K562 (cell line): ENCODE results near the gene DAD1. TPM values are rescaled to one million over a fixed set of nuclear protein-coding genes. Genes with fewer than 3 reads are reported as not detected.

Source experiments
- ATAC-seq: fragments of 200-7000 bp; cut with Tn5 transposase; 3 replicates; pipeline ENCODE4 v1.9.1; 2020; ENCODE audit warnings: moderate library complexity
- BruUV-seq: library from RNA; stranded (reverse); fragments of 400-500 nt; replicated peaks from 2 replicates; lab custom pipeline; 2021; lab: Mats Ljungman, UMichigan
- CTCF ChIA-PET: fragments of 300-600 bp; formaldehyde crosslinking; extraction: SDS; loops from one replicate; lab custom pipeline; 2021; ENCODE audit warnings: low intra/inter-chr PET ratio; lab: Yijun Ruan, JAX
- POLR2A ChIA-PET: fragments of 300-600, 350-650 bp; sonication (Branson Sonifier 250); formaldehyde crosslinking; extraction: SDS; loops from one replicate; lab custom pipeline; 2021; ENCODE audit warnings: antibody characterized with exemption, inconsistent platforms; lab: Yijun Ruan, JAX
- DNase-seq, 4 experiments: peaks; one replicate each; pipeline versions ENCODE4 v3.0.0 to v3.0.0-alpha.2; 2011 to 2018; ENCODE audit warnings: low spot score in 3 of 4, mixed read lengths in 3 of 4; ENCODE audit errors: extremely low read depth in 1 of 4
- FAIRE-seq: peaks from 2 replicates; lab custom pipeline; 2011; peaks lifted over from hg19 to GRCh38; lab: Jason Lieb, UNC
- H2AFZ ChIP-seq: 2 replicates; pipeline ENCODE4 v1.6.0; 2011; ENCODE audit warnings: low read depth, low read length, control low read depth, inconsistent platforms
- H3K27ac ChIP-seq: fragments of 200-600 bp; 3 replicates; pipeline ENCODE4 v1.8.0; 2011; ENCODE audit warnings: low read depth, mild to moderate bottlenecking, control low read depth, inconsistent platforms, low read length, moderate library complexity, mixed read lengths; ENCODE audit errors: extremely low read depth
- H3K27me3 ChIP-seq, 2 experiments: fragments of 300-600 bp in 1 of 2; 2 replicates in 1 of 2; 3 replicates in 1 of 2; pipeline versions ENCODE4 v1.6.0 to v1.8.0; 2011; ENCODE audit warnings: inconsistent platforms in 2 of 2, low read length in 2 of 2, mild to moderate bottlenecking in 1 of 2, mixed read lengths in 1 of 2, moderate library complexity in 1 of 2; ENCODE audit not compliant: control insufficient read depth in 2 of 2, insufficient read depth in 2 of 2
- H3K36me3 ChIP-seq: fragments of 300-600 bp; 3 replicates; pipeline ENCODE4 v1.8.0; 2011; ENCODE audit warnings: mild to moderate bottlenecking, low read length, inconsistent platforms; ENCODE audit not compliant: control insufficient read depth, insufficient read depth
- H3K4me1 ChIP-seq, 2 experiments: fragments of 200-600 bp in 1 of 2; replicated peaks in 1 of 2; 2 replicates in 1 of 2; 3 replicates in 1 of 2; pipeline versions ENCODE4 v1.5.1 to v1.8.0; 2011; ENCODE audit warnings: inconsistent platforms in 2 of 2, low read length in 2 of 2, mild to moderate bottlenecking in 1 of 2, mixed read lengths in 1 of 2, moderate library complexity in 1 of 2; ENCODE audit not compliant: control insufficient read depth in 2 of 2, insufficient read depth in 2 of 2
- H3K4me2 ChIP-seq: 2 replicates; pipeline ENCODE4 v1.6.1; 2011; ENCODE audit warnings: low read length, control low read depth, inconsistent platforms, mixed read lengths; ENCODE audit not compliant: insufficient read depth
- H3K4me3 ChIP-seq: fragments of 200-600 bp; sonication (generic), shearing (Covaris generic); 2 replicates; pipeline ENCODE4 v1.5.1; 2016; ENCODE audit warnings: control low read depth, inconsistent platforms
- H3K79me2 ChIP-seq: fragments of 200-600 bp; 3 replicates; pipeline ENCODE4 v1.8.0; 2011; ENCODE audit warnings: low read length, inconsistent platforms; ENCODE audit not compliant: control insufficient read depth, insufficient read depth
- H3K9ac ChIP-seq, 2 experiments: 2 replicates each; pipeline versions ENCODE4 v1.6.0 to v1.6.1; 2011; ENCODE audit warnings: low read depth in 2 of 2, low read length in 2 of 2, control low read depth in 1 of 2, inconsistent platforms in 1 of 2, mild to moderate bottlenecking in 1 of 2, mixed read lengths in 1 of 2; ENCODE audit not compliant: insufficient read depth in 1 of 2
- H3K9me1 ChIP-seq: one replicate; pipeline ENCODE4 v1.6.0; 2011; ENCODE audit warnings: inconsistent platforms, mild to moderate bottlenecking, low read length, moderate library complexity; ENCODE audit not compliant: control insufficient read depth, insufficient read depth
- H3K9me3 ChIP-seq: replicated peaks from 2 replicates; pipeline ENCODE4 v1.5.1; 2011; ENCODE audit warnings: low read depth, low read length, inconsistent platforms; ENCODE audit not compliant: control insufficient read depth, insufficient read depth
- H4K20me1 ChIP-seq: replicated peaks from 2 replicates; pipeline ENCODE4 v1.6.1; 2011; ENCODE audit warnings: low read length, inconsistent platforms, mixed read lengths; ENCODE audit not compliant: control insufficient read depth, insufficient read depth
- BRF1 ChIP-seq: IDR thresholded peaks from 3 replicates; pipeline ENCODE4 v1.6.1; 2011; ENCODE audit warnings: borderline replicate concordance, mild to moderate bottlenecking; ENCODE audit not compliant: insufficient read length; ENCODE audit errors: extremely low read depth
- CGGBP1 ChIP-seq: fragments of 250-450 bp; sonication (Bioruptor Pico); IDR thresholded peaks from 2 replicates; pipeline ENCODE4 v1.9.0; 2021; ENCODE audit warnings: mild to moderate bottlenecking
- FOXK2 ChIP-seq, 2 experiments: fragments of 450-650 bp; IDR thresholded peaks in 1 of 2; conservative IDR thresholded peaks in 1 of 2; 2 replicates each; pipeline ENCODE4 v1.6.1; 2016; ENCODE audit warnings: low read depth in 2 of 2, mild to moderate bottlenecking in 1 of 2
- MECOM ChIP-seq: fragments of 250-450 bp; sonication (Bioruptor Pico); IDR thresholded peaks from 2 replicates; pipeline ENCODE4 v1.8.0; 2022; ENCODE audit warnings: inconsistent platforms
- NR1H2 ChIP-seq: sonication (generic); formaldehyde crosslinking; IDR thresholded peaks from 2 replicates; pipeline ENCODE4 v1.4.0; 2020; ENCODE audit warnings: mild to moderate bottlenecking, missing genetic modification reagents
- PTRF ChIP-seq: fragments of 450-650 bp; IDR thresholded peaks from 2 replicates; pipeline ENCODE4 v1.6.1; 2016; ENCODE audit warnings: mild to moderate bottlenecking, missing genetic modification characterization, missing compliant biosample characterization
- SMAD2 ChIP-seq: fragments of 150-350 bp; IDR thresholded peaks from 2 replicates; pipeline ENCODE4 v1.6.1; 2014; ENCODE audit warnings: low read depth, mild to moderate bottlenecking, low read length
- ZC3H11A ChIP-seq: IDR thresholded peaks from 2 replicates; pipeline ENCODE4 v1.6.1; 2012; ENCODE audit warnings: low read depth, low read length, improper control_type of control experiment
- ZNF146 ChIP-seq: IDR thresholded peaks from one replicate; pipeline ENCODE4 v1.6.1; 2018; ENCODE audit warnings: missing compliant biosample characterization; ENCODE audit not compliant: unreplicated experiment
- ZNF274 ChIP-seq: IDR thresholded peaks from 2 replicates; pipeline ENCODE4 v1.6.1; 2011; ENCODE audit warnings: low read depth, mild to moderate bottlenecking, low read length, moderate library complexity, borderline replicate concordance
- ZNF668 ChIP-seq: fragments of 250-450 bp; sonication (Bioruptor Pico); IDR thresholded peaks from 2 replicates; pipeline ENCODE4 v1.8.0; 2022; ENCODE audit warnings: mild to moderate bottlenecking, inconsistent platforms
- WGBS: fragments of 100-300 bp; shearing (Covaris generic); methylation state at CpG from one replicate; pipeline ENCODE4 v1.1.6; 2016; ENCODE audit warnings: low coverage, mixed read lengths; ENCODE audit not compliant: insufficient coverage; ENCODE audit errors: missing lambda C conversion rate; 5-methylcytosine and 5-hydroxymethylcytosine counted together
- in situ Hi-C: fragments of 300-500 bp; cut with MboI; formaldehyde crosslinking; loops from 4 replicates; pipeline ENCODE4 v1.15.0; 2018; ENCODE audit warnings: inconsistent platforms, mixed read lengths
- intact Hi-C: fragments of 100-400 bp; cut with micrococcal nuclease; formaldehyde crosslinking; loops from 2 replicates; pipeline ENCODE4 v1.14.2; 2022
- polyA plus RNA-seq, 8 experiments: library from polyadenylated mRNA; depleted of rRNA in 4 of 8; stranded (reverse) in 5 of 8; unstranded in 3 of 8; fragments of >200 nt; fragmentation: Nextera tagmentation in 2 of 8; fragmentation: Illumina TruSeq in 1 of 8; extraction: Ambion mirVana in 2 of 8; extraction: Trizol in 1 of 8; gene quantifications; 2 replicates each; pipeline versions ENCODE4 v1.2.1 to v1.2.3, GENCODE V29; 2011 to 2014; ENCODE audit warnings: inconsistent platforms in 1 of 8, missing spikeins in 1 of 8
- total RNA-seq, 7 experiments: library from RNA; depleted of rRNA in 6 of 7; stranded (reverse); fragments of >200 nt in 6 of 7; fragmentation: Illumina TruSeq in 2 of 7; extraction: Trizol in 2 of 7; gene quantifications; 2 replicates each; pipeline versions ENCODE4 v1.2.1 to v1.2.3, GENCODE V29; 2011 to 2021; ENCODE audit warnings: low replicate concordance in 1 of 7
- TF ChIP-seq, protein P1 (sequence below): fragments of 450-650 bp; IDR thresholded peaks from 2 replicates; pipeline ENCODE4 v1.6.1; 2018; ENCODE audit not compliant: partially characterized antibody

Gene DAD1
- total and polyA plus RNA-seq, 9 of the 15 experiments (the other 6 are each of a cell fraction or from before 2014, with no cell fraction given), result 104 to 617 (median 222) TPM

DNA sequence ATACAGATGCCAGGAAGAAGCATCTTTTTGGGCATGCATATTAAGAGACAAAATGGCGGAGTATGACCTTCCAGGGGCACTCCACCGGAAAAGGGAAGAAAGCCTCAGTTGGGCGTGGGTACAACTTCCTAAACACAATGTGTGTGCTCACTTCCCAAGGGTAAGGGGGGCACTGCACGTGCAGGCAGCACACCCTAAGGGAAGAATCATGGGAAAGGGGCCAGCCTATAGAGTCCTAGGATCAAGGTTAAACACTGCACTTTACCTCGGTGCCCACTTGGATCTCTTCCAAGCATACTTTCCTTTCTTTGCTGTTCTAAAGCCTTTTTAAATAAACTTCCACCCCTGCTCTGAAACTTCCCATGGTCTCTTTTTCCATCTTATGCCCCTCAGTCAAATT lies 40.3 kb upstream of the DAD1 start:
- no peak for DNase-seq
- no TSS peak for BruUV-seq
- 26% methylated on average over 4 of the region's 5 CpGs for WGBS
- TF ChIP-seq PTRF (tag), result no peak
- TF ChIP-seq MECOM, result no peak
- TF ChIP-seq BRF1, result no peak
- no peak for TF ChIP-seq SMAD2
- Histone ChIP-seq H3K9ac (no peak overlapping the region), H4K20me1 (no peaks in the 10 kb centered on the region), H3K9me3 (no peaks in the 10 kb centered on the region), H3K79me2 (no peaks in the 10 kb centered on the region), H3K27ac (no peak overlapping the region), H3K27me3 (no peaks in the 10 kb centered on the region), H3K36me3 (no peaks in the 10 kb centered on the region), H2AFZ (no peak overlapping the region), H3K4me3 (no peak overlapping the region), H3K9me1 (no peaks in the 10 kb centered on the region), H3K4me2 (no peak overlapping the region), H3K4me1 (peaks cover 0 to 2% of the 10 kb centered on the region in 2 experiments; a peak in 1 of 5 replicates)
- ATAC-seq, result no peak
- ChIA-PET CTCF (no interaction called here), POLR2A (no interaction called here)
- in situ Hi-C loops (no loop called here), intact Hi-C loops (no loop called here)
- no peak for FAIRE-seq

GRCh38 chr14:22627506-22628263 lies 38.7 kb upstream of the DAD1 start:
- Histone ChIP-seq H3K4me2 (no peak overlapping the region), H3K79me2 (no peaks in the 10 kb centered on the region), H3K27me3 (no peaks in the 10 kb centered on the region), H3K4me3 (no peak overlapping the region), H3K4me1 (peaks cover 0 to 7% of the 10 kb centered on the region in 2 experiments; a peak in 3 of 5 replicates), H4K20me1 (no peaks in the 10 kb centered on the region), H3K9ac (no peak overlapping the region), H3K27ac (no peak overlapping the region), H3K9me3 (no peaks in the 10 kb centered on the region), H3K36me3 (no peaks in the 10 kb centered on the region), H3K9me1 (no peaks in the 10 kb centered on the region), H2AFZ (no peak overlapping the region)
- ATAC-seq, result no peak
- DNase-seq, result no peak
- in situ Hi-C loops (no loop called here), intact Hi-C loops (no loop called here)
- CTCF ChIA-PET, result no interaction called here
- FAIRE-seq, result no peak
- BruUV-seq, result no TSS peak
- POLR2A ChIA-PET, result no interaction called here
- WGBS, result 61% methylated on average over 6 of the region's 7 CpGs
- TF ChIP-seq ZNF146 (CRISPR knock-in tag) (no peak), NR1H2 (CRISPR knock-in tag) (no peak), ZNF274 (no peak), CGGBP1 (CRISPR knock-in tag) (no peak), FOXK2 (conservative IDR thresholded peaks at IDR 0.05 in 1 of 2, IDR thresholded peaks at IDR 0.05 in 1 of 2; ENCODE audit: low read depth in 2 of 2) (no peak), ZC3H11A (no peak), ZNF668 (no peak)
- TF ChIP-seq, protein P1, sequence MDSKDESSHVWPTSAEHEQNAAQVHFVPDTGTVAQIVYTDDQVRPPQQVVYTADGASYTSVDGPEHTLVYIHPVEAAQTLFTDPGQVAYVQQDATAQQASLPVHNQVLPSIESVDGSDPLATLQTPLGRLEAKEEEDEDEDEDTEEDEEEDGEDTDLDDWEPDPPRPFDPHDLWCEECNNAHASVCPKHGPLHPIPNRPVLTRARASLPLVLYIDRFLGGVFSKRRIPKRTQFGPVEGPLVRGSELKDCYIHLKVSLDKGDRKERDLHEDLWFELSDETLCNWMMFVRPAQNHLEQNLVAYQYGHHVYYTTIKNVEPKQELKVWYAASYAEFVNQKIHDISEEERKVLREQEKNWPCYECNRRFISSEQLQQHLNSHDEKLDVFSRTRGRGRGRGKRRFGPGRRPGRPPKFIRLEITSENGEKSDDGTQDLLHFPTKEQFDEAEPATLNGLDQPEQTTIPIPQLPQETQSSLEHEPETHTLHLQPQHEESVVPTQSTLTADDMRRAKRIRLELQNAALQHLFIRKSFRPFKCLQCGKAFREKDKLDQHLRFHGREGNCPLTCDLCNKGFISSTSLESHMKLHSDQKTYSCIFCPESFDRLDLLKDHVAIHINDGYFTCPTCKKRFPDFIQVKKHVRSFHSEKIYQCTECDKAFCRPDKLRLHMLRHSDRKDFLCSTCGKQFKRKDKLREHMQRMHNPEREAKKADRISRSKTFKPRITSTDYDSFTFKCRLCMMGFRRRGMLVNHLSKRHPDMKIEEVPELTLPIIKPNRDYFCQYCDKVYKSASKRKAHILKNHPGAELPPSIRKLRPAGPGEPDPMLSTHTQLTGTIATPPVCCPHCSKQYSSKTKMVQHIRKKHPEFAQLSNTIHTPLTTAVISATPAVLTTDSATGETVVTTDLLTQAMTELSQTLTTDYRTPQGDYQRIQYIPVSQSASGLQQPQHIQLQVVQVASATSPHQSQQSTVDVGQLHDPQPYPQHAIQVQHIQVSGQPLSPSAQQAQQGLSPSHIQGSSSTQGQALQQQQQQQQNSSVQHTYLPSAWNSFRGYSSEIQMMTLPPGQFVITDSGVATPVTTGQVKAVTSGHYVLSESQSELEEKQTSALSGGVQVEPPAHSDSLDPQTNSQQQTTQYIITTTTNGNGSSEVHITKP, result no peak
